Astrocyte (in vitro differentiated cells and primary cell): Measurements from ENCODE around the gene IL21R.

Source experiments
- CTCF ChIP-seq: IDR thresholded peaks from 2 replicates; pipeline ENCODE4 v1.5.1; 2011; ENCODE audit warnings: low read depth, mild to moderate bottlenecking, inconsistent platforms, low read length, moderate library complexity; ENCODE audit not compliant: insufficient read depth
- EZH2 ChIP-seq: IDR thresholded peaks from 2 replicates; pipeline ENCODE4 v1.6.1; 2012; ENCODE audit warnings: mild to moderate bottlenecking, low read length, inconsistent platforms; ENCODE audit not compliant: insufficient read depth

- TF ChIP-seq CTCF (no peak), EZH2 (no peak)
These were observed 19.8 kb upstream of the IL21R start for GRCh38 chr16:27381974-27382855.
